ENCODE results near the gene PBX1.

The PBX1 gene

DNA sequence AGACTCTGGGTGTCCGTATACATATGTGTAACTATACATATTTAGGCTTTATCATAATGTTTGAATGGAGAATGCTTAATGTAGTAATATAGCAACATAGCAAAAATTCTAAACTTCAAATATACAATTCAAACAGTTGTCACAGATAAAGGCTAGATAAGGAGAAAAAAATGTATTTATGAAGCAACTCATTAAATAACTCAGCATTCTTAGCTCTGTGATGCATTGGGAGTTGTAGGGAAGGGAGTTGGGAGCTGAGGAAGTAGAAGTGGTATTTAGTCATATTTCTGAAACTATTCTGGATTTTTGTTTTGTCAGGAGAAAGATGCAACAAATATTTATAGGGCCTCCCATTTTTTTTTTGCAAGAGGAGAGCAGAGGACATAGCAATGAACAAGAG lies 197.8 kb downstream of the PBX1 start:
- no peak for DNase-seq (ENCODE audit: low spot score)

DNA sequence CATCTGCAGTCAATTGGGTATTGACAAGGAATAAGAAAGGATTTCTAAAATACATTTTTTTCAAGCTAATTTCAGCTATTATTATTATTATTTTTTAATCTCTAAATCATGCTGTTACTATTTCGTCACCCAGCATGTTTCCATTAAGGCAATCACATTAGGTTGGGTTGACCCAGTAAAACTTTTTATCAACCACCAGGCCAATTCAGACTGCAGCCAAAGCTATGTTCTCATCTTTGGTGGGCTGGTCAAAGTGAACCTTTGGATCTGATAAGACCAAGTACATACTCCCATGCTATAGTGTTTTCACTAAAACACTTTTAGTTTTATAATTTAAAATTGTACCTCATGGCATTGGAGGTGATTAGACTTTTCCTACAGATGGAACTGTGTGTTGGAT lies 198.6 kb downstream of the PBX1 start:
- no peak for DNase-seq (ENCODE audit: low spot score)

DNA sequence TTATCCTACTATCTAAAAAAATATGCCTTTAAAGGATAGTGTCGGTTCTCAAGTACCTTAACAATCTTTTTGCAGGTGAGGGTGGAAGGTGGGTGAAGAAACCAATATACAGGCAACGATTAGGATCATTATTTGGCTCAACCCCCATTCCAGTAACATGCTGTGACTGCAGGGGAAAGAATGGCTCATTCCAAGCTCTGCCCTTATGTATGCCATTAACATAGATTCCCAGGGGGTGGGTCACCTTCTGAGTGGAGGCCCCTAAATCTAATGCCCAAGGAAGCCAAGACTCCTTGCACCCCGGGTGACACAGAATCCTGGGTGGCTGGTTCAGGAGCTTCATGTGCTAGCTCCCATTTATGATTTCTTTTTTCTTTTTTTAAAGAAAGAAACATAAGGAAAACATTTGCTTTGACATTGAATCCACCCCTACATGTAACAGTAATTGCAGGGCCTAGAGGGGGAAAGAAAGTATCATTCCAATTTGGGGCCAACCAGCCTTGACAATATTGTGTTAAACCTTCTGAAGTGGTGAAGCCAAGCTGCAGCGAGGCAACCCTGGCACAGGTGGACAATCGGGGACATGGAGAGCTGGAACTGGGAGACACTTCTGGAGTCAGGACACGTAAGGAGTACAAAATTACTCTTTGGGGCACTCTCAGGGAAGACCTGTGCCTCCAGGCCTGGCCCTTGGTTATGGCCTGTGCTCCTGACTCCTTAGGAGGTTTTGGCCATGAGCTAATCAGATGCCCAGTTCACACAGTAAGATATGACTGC lies 200.3 kb downstream of the PBX1 start:
- DNase-seq (ENCODE audit: low spot score) = no peak

DNA sequence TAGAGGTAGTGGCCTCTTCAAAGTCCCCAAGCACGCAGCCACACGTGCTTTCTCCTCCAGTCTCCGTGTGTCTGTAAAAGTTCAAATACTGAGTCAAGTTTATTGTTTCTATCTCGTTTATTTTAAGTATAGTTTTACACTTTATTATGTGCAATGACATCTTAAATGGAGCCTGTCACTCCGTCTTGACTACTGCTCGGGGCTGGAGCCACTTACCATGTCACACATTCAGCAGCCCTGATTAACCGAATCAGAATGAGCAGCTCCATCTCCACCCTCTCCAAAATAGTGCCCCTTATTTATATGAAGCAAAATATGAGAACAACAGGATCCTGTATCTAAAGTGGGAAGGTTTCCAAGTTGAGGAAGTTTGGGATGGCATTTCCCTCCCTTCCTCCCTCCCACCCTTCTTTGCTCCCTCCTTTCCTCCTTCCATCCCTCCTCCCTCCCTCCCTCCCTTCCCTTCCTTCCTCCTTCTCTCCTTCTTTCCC lies 201.0 kb downstream of the PBX1 start:
- no peak for DNase-seq (ENCODE audit: low spot score)

DNA sequence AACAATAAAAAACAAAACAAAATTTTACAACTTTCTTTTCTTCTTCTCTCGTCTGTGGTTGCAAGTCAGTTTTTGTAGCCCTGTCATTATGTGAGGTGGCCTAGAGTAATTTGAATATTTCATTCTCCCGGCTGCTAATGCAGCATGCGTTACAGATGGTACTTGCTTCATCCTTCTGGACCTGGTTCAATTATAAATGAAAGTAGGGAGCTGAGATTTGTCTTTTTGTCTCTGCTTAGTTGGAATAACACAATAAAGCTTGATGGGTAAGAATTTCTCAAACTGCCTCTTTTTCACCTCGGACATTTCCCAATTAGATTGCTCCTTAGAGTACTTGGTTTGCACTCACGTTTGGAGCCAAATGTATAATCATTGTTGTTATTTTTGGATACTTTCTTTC lies 201.6 kb downstream of the PBX1 start:
- no peak for DNase-seq (ENCODE audit: low spot score)

DNA sequence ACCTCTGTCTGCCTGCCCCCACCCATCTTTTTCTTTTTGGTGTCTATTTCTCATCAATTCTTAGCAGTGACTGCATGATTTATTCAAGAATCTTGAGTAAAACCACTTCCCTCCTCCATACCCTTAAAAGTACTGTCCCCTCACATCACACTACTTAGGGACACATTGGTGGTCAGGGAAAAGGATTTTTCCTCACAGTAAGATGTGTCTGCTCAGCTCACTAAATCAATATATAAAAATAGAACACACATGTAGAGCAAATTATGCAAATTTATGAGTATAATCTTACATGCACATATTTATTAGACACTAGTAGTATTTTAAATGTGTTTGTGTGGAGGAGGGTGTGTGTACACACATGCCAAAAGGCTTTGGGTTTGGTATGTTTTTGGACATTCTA lies 202.0 kb downstream of the PBX1 start:
- no peak for DNase-seq (ENCODE audit: low spot score)

DNA sequence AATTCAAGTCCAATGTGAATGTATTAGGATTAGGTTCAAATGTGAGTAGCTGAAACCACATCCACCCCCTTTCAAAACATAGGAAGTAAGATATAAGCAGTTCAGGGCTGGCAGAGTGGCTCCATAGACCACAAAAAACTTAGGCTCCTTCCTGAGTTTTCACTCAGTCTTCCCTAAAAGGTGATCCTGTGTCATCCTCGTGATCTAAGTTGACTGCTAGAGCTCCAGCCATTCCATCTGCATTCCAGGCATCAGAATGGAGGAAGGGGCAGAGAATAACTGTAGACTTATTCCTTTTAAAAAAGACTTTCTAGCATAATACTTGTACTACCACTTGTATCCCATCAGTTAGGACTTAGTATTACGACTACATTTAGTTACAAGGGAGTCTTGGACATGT lies 204.1 kb downstream of the PBX1 start:
- no peak for DNase-seq (ENCODE audit: low spot score)

DNA sequence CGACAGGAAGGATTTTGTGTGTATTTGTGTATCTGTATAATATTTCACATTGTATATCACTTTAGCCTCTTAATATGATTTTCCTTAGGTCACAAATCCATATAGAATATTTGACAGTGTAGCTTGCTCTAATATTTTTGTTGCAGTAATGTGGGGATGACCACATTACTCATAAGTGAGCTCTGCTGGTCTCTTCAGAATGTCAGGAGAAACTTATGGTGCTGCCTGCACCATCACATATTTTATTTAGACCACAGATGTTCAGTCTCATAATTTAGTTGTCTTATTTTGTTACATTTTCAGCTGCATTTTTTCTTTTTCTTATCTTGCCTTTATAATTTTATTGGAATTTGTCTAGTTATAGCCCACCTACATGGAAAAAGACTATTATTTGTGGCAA lies 205.3 kb downstream of the PBX1 start:
- no peak for DNase-seq (ENCODE audit: low spot score)

DNA sequence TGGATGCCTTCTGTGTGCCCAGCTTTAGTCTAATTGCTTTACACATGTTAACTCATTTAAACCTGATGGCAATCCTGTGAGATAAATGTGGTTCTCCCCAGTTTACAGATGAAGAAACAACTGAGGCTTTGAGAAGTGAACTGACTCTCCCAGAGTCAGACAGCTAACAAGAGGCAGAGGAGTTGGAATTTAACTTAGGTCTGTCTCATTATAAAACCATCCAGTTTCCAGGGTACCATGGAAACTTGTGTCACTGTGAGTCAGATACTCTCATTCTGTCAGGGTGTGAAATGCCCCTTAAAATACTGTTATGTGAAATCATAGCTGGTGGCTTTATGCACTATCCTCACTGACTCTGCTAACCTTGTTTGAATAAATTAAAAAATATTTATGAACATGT lies 206.6 kb downstream of the PBX1 start:
- DNase-seq (ENCODE audit: low spot score) = no peak

DNA sequence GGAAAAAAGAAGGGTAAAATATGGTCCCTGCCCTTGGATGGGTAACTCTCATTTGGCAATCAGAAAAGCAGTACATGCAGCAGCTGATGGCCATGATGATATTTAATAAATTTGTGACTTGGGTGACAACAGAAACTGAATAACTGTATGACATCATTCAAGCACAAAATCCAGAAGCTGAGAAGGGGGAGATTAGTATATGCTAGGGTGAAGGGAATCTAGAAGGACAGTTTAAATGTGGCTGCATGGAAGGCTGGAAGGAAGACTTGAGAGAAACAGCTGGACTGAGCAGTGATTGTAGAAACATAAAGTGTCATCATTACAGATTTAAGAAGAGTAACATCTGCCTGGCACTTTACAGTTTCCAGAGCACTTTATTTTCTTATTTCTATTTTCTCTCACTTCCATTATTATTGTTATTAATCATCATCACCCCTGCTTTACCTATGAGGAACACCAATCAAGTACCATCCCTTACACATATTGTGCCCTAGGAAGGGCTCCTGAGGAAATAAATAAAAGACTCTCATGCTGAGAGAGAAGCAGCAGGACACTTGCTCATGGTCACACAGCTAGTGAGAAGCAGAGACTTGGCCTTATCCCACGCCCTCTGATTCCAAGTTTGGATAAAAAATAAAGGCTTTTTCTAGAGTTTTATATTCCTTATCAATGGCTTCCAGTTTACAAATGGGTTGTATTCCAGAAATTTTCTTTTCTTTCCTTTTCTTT lies 207.2 kb downstream of the PBX1 start:
- no peak for DNase-seq (ENCODE audit: low spot score)

DNA sequence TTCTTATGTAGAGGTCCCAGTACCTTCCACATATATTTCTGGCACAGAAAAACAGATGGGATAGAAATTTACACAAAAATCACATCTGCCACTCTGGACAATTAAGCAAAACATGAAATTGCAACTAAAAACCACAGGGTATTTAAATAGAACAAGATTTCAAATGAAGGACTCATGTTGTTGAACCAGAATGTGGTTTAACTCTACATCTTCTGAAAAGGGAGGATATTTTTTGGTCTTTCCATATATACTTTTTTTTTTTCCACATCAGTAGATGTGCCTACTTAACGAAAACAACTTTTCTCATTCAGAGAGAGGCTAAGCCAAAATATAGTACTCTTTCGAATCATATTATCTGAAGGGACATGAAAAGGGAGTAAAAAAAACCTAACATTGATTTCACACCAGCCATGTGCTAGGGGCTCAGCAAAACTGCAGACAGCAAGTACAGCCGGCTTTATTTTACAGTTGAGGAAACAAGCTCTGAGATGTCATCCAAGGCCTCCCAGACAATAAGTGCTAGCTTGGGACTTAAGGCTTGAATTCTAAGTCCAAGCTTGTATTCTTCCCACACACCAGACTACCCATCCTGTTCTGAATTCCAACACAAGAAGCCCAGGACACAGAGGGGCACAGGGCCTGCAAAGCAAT lies 208.9 kb downstream of the PBX1 start:
- DNase-seq (ENCODE audit: low spot score) = no peak

DNA sequence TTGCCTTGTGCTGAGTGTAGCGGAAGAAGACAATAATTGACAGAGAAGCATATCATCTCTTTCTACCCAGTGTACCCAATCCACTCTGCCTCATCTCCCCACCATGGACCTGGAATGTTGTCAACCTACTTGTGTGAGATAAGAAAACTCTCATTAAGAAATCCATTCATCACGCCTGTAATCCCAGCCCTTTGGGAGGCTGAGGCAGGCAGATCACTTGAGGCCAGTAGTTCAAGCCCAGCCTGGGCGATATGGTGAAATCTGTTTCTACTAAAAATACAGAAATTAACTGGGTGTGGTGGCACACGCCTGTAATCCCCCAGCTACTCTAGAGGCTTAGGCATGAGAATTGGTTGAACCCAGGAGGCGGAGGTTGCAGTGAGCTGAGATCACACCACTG lies 209.6 kb downstream of the PBX1 start:
- no peak for DNase-seq (ENCODE audit: low spot score)

DNA sequence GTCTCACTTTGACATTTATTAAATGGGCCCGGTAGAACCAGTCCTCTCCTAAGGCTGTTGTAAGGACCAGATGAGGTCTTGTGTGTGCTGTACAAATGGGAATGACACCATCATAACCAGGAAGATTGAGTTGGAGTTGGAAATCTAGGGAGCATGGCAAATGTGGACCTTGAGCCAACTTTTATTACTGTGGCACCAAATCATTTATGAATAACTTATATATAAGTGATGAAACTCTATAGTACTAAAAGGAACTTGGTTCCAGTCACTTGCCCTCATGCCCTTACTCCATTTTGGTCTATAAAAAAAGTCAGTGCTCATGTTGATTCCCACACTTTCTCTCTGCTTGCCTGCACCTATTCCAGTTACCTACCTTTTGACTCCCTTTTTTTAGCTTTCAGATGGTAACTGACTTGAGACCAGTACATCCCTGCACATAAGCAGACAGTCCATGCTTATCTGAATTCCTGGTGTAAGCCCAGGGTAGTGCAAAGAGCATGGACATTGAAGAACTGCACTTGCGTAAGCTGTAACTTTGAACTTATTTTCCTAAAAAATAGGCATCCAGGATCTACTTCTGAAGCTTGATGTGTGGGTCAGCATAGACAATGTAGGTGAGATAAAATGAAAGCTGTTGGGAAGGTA lies 210.6 kb downstream of the PBX1 start:
- DNase-seq (ENCODE audit: low spot score) = no peak

DNA sequence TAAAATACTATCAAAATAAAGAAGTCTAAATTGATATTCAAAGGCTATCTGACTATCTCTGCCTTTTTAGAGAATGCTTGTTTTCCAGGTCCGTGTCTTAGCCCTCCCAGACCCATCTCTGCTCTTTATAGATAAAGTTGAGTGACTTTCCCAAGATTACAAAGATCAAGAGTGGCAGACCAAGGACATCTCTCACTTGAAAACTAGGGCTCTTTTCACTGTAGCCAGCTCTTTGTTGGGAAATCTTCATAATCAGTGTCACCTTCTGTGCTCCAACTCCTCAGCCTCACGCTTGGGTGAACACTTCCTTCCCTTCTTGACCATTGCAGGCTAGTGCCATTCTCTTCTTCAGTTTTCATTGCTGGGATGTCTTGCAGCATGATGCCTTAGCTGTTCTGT lies 211.1 kb downstream of the PBX1 start:
- DNase-seq (ENCODE audit: low spot score) = no peak

DNA sequence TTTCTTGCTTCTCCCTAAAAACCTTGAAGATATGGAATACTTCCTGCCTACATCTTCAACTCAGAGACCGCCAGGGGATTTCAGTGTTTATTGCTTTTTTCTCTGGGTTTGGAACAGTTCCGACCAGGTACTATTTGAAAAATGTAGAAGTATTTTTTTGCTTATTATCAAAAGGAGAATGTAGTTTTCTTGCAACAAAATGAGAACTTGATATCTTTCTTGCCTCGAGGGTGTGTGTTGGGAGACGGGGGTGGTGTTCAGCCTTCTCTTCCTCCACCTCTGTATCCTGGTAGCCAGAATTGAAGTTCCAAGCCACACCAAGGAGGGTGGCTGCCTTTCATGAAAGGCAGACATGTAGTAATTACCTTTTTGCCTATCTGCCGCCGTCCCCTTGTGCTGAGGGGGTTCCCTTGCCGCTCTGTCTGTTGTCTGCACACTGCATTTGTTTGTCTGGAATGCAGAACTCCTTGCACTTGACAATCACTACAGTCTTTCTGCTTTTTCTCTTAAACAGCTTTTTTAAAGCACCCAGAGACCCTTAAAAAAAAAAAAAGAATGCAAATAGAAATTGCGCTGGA lies 212.1 kb downstream of the PBX1 start:
- DNase-seq (ENCODE audit: low spot score) = no peak

DNA sequence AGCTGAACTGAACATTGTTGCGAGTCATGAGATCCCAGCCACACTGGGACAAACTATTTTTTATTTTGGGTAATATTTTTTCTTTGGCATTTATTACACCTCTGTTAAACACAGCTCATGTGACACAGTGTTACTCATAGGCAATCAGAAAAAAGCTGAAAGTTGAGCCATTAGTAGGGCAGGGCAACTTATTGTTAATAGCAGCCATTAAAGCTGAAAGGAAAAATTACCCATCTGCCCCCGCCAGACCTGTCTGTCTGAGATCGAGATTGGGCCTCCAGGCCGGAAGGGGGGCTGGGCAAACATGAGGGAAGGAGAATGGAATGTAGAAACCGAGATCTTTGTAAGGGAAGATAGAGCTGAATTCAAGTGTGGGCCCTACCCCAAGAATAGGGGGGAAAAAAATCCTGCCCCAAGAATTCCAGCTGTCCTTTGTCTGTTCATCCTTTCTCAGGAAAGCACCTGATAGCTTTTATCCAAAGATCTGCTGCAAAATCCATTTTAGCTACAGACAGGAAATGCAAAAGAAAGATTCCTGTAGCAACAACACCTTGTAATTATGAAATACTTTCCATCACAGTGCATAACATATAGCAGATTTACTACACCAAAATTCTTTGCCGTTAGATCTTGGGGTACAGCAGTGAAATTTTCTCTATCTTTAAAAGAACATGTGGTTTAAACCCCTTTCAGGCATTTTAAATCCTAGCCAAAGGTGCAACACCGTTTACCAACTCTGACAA lies 212.8 kb downstream of the PBX1 start:
- DNase-seq (ENCODE audit: low spot score) = no peak

DNA sequence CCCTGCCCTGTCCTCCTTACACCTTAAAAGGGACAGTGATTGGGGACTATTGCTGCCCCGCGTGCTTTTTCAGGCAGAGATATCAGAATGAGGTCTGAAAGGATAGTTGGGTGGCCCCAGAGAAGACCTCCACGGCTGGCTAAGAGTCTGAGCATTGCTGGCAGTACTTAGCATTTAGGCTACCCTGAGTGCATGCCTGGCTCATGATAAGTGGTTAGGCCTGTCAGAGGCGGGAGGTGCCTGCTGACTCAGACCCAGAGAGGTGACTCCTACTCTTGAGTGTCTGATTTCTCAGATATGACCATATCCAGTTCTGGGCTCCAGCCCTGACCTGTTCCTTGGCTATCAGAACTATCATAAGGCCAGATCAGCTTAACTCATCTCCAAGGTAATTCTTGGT lies 213.7 kb downstream of the PBX1 start:
- peak; percentile 87 for DNase-seq (ENCODE audit: low spot score)

DNA sequence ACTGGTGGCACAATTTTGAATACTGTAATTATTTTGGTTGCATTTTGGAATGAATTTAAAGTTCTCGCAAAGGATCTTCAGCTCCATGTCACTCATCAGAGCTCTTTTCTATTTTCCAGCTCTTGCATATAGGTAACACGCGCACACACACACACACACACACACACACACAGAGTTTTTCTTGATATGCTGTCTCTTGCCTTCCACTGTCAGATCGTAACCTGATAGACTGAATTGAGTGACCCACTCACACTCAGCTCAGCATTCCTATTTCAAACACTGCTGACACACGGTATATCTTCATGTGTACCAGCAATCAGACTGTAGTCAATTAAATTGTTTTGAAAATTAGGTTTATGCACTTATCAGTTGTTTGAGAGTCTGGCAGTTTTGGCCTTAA lies 214.1 kb downstream of the PBX1 start:
- peak; percentile 62 for DNase-seq (ENCODE audit: low spot score)

DNA sequence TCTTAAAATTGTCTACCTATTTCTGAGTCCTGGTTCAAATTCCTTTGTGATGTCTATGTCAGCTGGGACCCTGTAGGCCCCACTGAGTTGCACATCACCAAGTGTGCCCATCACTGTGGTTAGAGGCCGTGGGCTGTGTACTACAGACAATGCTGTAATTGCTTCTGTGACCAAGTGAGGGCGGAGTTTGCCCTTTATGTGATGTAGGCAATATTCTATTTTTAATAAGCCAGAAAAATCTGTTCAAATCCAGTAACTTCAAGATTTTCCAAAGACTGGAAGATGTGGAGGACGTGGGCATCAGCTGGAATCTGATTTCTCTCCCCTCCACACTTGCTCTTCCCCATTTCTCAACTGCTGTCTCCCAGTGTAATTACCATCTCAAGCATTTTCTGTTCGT lies 215.4 kb downstream of the PBX1 start:
- DNase-seq (ENCODE audit: low spot score) = peak; percentile 11

DNA sequence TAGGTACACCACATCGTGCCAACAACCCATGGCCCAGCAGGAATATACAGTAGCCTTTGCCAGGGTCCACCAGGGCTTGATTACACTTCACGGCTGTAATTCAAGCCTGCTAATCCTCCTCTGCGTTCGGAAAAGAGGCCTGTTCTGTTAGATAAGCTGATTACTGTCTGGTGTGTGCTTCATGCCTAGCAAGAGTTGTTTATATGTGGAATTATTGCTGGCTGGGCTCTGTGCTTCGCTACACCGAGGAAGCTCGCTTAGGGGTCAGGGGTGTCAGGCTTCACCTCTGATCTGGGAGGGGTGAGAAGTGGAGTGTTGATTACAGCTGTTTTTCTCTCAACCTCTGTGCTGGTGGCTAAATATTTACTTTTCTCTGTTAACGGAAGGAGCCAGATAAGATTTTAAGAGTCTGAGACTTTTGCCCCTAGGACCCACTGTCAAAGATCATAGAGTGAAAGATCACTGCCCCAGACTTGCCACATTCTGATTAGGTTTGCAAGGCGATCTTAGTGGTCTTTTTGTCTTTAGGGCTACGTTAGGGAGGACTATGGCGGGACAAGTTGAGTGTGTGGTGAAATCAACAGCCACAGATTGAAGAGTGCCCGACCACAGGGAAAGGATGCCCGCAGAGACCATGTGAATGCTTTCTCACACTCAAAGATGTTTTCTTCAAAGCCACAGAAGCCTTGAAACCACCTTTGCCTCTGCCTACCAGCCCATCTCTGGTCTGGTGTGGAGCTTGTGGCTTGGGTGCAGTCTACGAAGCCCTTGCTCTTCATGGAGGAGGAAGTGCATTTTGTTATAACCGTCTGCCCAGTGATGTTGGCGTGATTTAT lies 216.1 kb downstream of the PBX1 start:
- peak; percentile 85 for DNase-seq (ENCODE audit: low spot score)
